ENCODE data around the gene CHN2. TPM values are rescaled to one million over a fixed set of nuclear protein-coding genes. Genes with fewer than 3 reads are reported as not detected.

The CHN2 gene
- polyA plus RNA-seq, 1 of the 3 experiments (the other 2 are of a cell fraction), result 0.02 TPM

GRCh38 chr7:29274146-29275017, 79.8 kb downstream of the CHN2 start (continued):
- TF ChIP-seq, protein P1, sequence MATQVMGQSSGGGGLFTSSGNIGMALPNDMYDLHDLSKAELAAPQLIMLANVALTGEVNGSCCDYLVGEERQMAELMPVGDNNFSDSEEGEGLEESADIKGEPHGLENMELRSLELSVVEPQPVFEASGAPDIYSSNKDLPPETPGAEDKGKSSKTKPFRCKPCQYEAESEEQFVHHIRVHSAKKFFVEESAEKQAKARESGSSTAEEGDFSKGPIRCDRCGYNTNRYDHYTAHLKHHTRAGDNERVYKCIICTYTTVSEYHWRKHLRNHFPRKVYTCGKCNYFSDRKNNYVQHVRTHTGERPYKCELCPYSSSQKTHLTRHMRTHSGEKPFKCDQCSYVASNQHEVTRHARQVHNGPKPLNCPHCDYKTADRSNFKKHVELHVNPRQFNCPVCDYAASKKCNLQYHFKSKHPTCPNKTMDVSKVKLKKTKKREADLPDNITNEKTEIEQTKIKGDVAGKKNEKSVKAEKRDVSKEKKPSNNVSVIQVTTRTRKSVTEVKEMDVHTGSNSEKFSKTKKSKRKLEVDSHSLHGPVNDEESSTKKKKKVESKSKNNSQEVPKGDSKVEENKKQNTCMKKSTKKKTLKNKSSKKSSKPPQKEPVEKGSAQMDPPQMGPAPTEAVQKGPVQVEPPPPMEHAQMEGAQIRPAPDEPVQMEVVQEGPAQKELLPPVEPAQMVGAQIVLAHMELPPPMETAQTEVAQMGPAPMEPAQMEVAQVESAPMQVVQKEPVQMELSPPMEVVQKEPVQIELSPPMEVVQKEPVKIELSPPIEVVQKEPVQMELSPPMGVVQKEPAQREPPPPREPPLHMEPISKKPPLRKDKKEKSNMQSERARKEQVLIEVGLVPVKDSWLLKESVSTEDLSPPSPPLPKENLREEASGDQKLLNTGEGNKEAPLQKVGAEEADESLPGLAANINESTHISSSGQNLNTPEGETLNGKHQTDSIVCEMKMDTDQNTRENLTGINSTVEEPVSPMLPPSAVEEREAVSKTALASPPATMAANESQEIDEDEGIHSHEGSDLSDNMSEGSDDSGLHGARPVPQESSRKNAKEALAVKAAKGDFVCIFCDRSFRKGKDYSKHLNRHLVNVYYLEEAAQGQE (IDR thresholded peaks at IDR 0.05; ENCODE audit: low read depth, low read length), result no peak
- no peak for TF ChIP-seq MXI1 (IDR thresholded peaks at IDR 0.05; ENCODE audit: low read depth, low read length)
- TF ChIP-seq ELF1 (IDR thresholded peaks at IDR 0.05), result no peak
- no peak for TF ChIP-seq NFIC (IDR thresholded peaks at IDR 0.05; ENCODE audit: borderline replicate concordance)
- TF ChIP-seq EZH2phosphoT487 (IDR thresholded peaks at IDR 0.05; ENCODE audit: borderline replicate concordance, low read depth), result no peak
- no peak for TF ChIP-seq POLR2AphosphoS5 (IDR thresholded peaks at IDR 0.05; ENCODE audit: low read depth, low read length)
- no peak for TF ChIP-seq EP300 (IDR thresholded peaks at IDR 0.05; ENCODE audit: borderline replicate concordance in 1 of 2, low read depth in 1 of 2, low read length in 1 of 2)

DNA sequence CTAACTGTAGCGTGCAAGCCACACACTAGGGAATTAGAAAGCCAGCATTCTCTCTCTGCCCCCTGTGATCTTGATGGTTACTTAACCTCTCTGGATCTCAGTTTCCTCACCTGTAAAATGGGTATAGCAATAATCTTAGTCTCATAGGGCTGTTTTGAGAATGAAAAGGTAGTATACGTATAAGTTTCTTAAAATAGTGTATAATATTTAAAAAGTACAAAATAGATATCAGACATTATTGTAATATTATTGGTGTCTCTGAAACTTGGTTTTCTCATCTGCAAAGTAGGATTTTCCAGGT, 80.4 kb downstream of the CHN2 start:
- H3K4me3 ChIP-seq (ENCODE audit: low read depth in 2 of 2, low read length in 1 of 2), result no peak overlapping the region
- POLR2A ChIA-PET, result no interaction called here
- CTCF ChIA-PET, result interaction anchor here (2.6 kb wide), 1 partner anchor 85 kb away, joined by 9 read pairs; no protein-coding TSS in a partner anchor
- H3K9ac ChIP-seq, result no peak overlapping the region
- H3F3A ChIP-seq (replicated peaks; ENCODE audit: insufficient read depth), result no peaks in the 10 kb centered on the region
- H3K9me2 ChIP-seq, result no peaks in the 10 kb centered on the region
- no peak overlapping the region for H3K4me2 ChIP-seq
- H3K27ac ChIP-seq (ENCODE audit: low read depth in 2 of 2, low read length in 1 of 2), result no peak overlapping the region
- no peaks in the 10 kb centered on the region for H3K79me2 ChIP-seq (ENCODE audit: insufficient read depth)
- no peaks in the 10 kb centered on the region for H3K9me3 ChIP-seq
- H3K27me3 ChIP-seq (ENCODE audit: insufficient read depth), result peaks cover 19% of the 10 kb centered on the region; the same call in 1 of the 2 replicates
- H3K4me1 ChIP-seq (ENCODE audit: control insufficient read depth in 1 of 2, insufficient read depth in 2 of 2, low read depth in 1 of 2, low read length in 1 of 2), result peaks cover 0 to 11% of the 10 kb centered on the region in 2 experiments; a peak in 3 of 4 replicates
- DNase-seq, result no peak
- no peaks in the 10 kb centered on the region for H3K36me3 ChIP-seq (replicated peaks in 1 of 2; ENCODE audit: control insufficient read depth in 1 of 2, insufficient read depth in 2 of 2, low read length in 1 of 2)
- 78% methylated on average over 2 of the region's 2 CpGs for WGBS (ENCODE audit: low lambda C conversion rate)
- H4K20me1 ChIP-seq (ENCODE audit: insufficient read depth), result no peaks in the 10 kb centered on the region
- TF ChIP-seq RXRA (IDR thresholded peaks at IDR 0.05; ENCODE audit: borderline replicate concordance, low read depth), result no peak
- no peak for TF ChIP-seq SMC3 (IDR thresholded peaks at IDR 0.05; ENCODE audit: low read depth, low read length)
- TF ChIP-seq EP300 (IDR thresholded peaks at IDR 0.05; ENCODE audit: borderline replicate concordance in 1 of 2, low read depth in 1 of 2, low read length in 1 of 2), result no peak
- TF ChIP-seq JUND (IDR thresholded peaks at IDR 0.05), result no peak
- TF ChIP-seq, protein P1 (IDR thresholded peaks at IDR 0.05; ENCODE audit: low read depth, low read length), result no peak
- TF ChIP-seq NRF1 (IDR thresholded peaks at IDR 0.05; ENCODE audit: low read depth, low read length), result no peak
- no peak for TF ChIP-seq TCF12 (IDR thresholded peaks at IDR 0.05)
- TF ChIP-seq FOXM1 (IDR thresholded peaks at IDR 0.05; ENCODE audit: low read depth), result no peak
- TF ChIP-seq MXI1 (IDR thresholded peaks at IDR 0.05; ENCODE audit: low read depth, low read length), result no peak
- no peak for TF ChIP-seq EZH2phosphoT487 (IDR thresholded peaks at IDR 0.05; ENCODE audit: borderline replicate concordance, low read depth)
- TF ChIP-seq, protein P2, sequence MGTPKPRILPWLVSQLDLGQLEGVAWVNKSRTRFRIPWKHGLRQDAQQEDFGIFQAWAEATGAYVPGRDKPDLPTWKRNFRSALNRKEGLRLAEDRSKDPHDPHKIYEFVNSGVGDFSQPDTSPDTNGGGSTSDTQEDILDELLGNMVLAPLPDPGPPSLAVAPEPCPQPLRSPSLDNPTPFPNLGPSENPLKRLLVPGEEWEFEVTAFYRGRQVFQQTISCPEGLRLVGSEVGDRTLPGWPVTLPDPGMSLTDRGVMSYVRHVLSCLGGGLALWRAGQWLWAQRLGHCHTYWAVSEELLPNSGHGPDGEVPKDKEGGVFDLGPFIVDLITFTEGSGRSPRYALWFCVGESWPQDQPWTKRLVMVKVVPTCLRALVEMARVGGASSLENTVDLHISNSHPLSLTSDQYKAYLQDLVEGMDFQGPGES (IDR thresholded peaks at IDR 0.05; ENCODE audit: low read depth, low read length), result no peak
- no peak for TF ChIP-seq TAF1 (IDR thresholded peaks at IDR 0.05; ENCODE audit: borderline replicate concordance, low read depth, low read length)
- no peak for TF ChIP-seq FOXJ3 (CRISPR knock-in tag; IDR thresholded peaks at IDR 0.05)
- no peak for TF ChIP-seq RCOR1 (IDR thresholded peaks at IDR 0.05; ENCODE audit: low read length)
- H2AFZ ChIP-seq (ENCODE audit: low read depth), result no peak overlapping the region
